Measurements from ENCODE around the gene SLC38A10. TPM values are rescaled to one million over a fixed set of nuclear protein-coding genes. Genes with fewer than 3 reads are reported as not detected.

The SLC38A10 gene
- total RNA-seq, 2 experiments from 2014 or later: 56.0 to 147 TPM

GRCh38 chr17:81196505-81197408 is 98.3 kb downstream of the SLC38A10 start:
- Histone ChIP-seq H4K20me1 (ENCODE audit: insufficient read depth, low read length) (no peaks in the 10 kb centered on the region), H3K4me1 (ENCODE audit: insufficient read depth, low read length, poor library complexity, severe bottlenecking) (peaks cover 7% of the 10 kb centered on the region), H2AFZ (ENCODE audit: low read length) (no peak overlapping the region), H3K27ac (ENCODE audit: low read depth, low read length, poor library complexity, severe bottlenecking) (no peak overlapping the region), H3K79me2 (ENCODE audit: insufficient read depth, low read depth, low read length) (no peaks in the 10 kb centered on the region), H3K4me2 (ENCODE audit: low read length) (no peak overlapping the region), H3K9me2 (ENCODE audit: insufficient read depth, low read length) (no peaks in the 10 kb centered on the region), H3K9me3 (ENCODE audit: low read length) (no peaks in the 10 kb centered on the region), H3K36me3 (ENCODE audit: insufficient read depth, low read length) (peaks cover 16% of the 10 kb centered on the region; the same call in 1 of the 2 replicates), H3K4me3 (ENCODE audit: low read depth, low read length, poor library complexity, severe bottlenecking) (no peak overlapping the region)
- POLR2A ChIA-PET: no interaction called here
- no peak for DNase-seq (ENCODE audit: low spot score)
- intact Hi-C loops (cut with micrococcal nuclease; ENCODE audit: unreplicated experiment): no loop called here
- CTCF ChIA-PET (ENCODE audit: unreplicated experiment): interaction anchor here (1.0 kb wide), 1 partner anchor 10 kb away, joined by 3 read pairs; no protein-coding TSS in a partner anchor
- TF ChIP-seq EZH2phosphoT487 (IDR thresholded peaks at IDR 0.05; ENCODE audit: borderline replicate concordance, low read depth, low read length) (no peak), CTCF (conservative IDR thresholded peaks at IDR 0.05; ENCODE audit: low read length) (no peak)
- no TSS peak for BruUV-seq (replicated peaks)

GRCh38 chr17:81195941-81196495 is 99.1 kb downstream of the SLC38A10 start:
- Histone ChIP-seq H3K79me2 (ENCODE audit: insufficient read depth, low read depth, low read length) (no peaks in the 10 kb centered on the region), H3K9me3 (ENCODE audit: low read length) (no peaks in the 10 kb centered on the region), H3K4me1 (ENCODE audit: insufficient read depth, low read length, poor library complexity, severe bottlenecking) (peaks cover under 1% of the 10 kb centered on the region), H3K27ac (ENCODE audit: low read depth, low read length, poor library complexity, severe bottlenecking) (no peak overlapping the region), H2AFZ (ENCODE audit: low read length) (no peak overlapping the region), H4K20me1 (ENCODE audit: insufficient read depth, low read length) (no peaks in the 10 kb centered on the region), H3K9me2 (ENCODE audit: insufficient read depth, low read length) (no peaks in the 10 kb centered on the region), H3K36me3 (ENCODE audit: insufficient read depth, low read length) (peaks cover 11% of the 10 kb centered on the region; the same call in 1 of the 2 replicates), H3K4me2 (ENCODE audit: low read length) (no peak overlapping the region), H3K4me3 (ENCODE audit: low read depth, low read length, poor library complexity, severe bottlenecking) (no peak overlapping the region)
- ChIA-PET POLR2A (no interaction called here), CTCF (ENCODE audit: unreplicated experiment) (interaction anchor here (1.0 kb wide), 1 partner anchor 11 kb away, joined by 3 read pairs; no protein-coding TSS in a partner anchor)
- no peak for TF ChIP-seq CTCF (conservative IDR thresholded peaks at IDR 0.05; ENCODE audit: low read length)
- no peak for TF ChIP-seq EZH2phosphoT487 (IDR thresholded peaks at IDR 0.05; ENCODE audit: borderline replicate concordance, low read depth, low read length)
- BruUV-seq (replicated peaks): no TSS peak
- intact Hi-C loops (cut with micrococcal nuclease; ENCODE audit: unreplicated experiment): no loop called here
- no peak for DNase-seq (ENCODE audit: low spot score)

Other genes starting within 250 kb of the SLC38A10 start
- gene PVALEF, start 129.8 kb downstream of the SLC38A10 start, total RNA-seq (2014; rRNA removed; shearing (Covaris generic)): not detected in 2 replicates
- gene PVALEF, start 129.8 kb downstream of the SLC38A10 start, total RNA-seq (2022): not detected in 2 replicates
- 0.03 TPM in 1 of 2 replicates, not detected in the other for gene AATK, start 129.1 kb downstream of the SLC38A10 start, total RNA-seq (2014; rRNA removed; shearing (Covaris generic))
- gene AATK, start 129.1 kb downstream of the SLC38A10 start, total RNA-seq (2022): not detected in 2 replicates
- gene CEP131, start 72.3 kb downstream of the SLC38A10 start, total RNA-seq (2014; rRNA removed; shearing (Covaris generic)): 32.9 and 35.0 TPM in 2 replicates
- gene CEP131, start 72.3 kb downstream of the SLC38A10 start, total RNA-seq (2022): 36.0 and 38.6 TPM in 2 replicates
- 29.7 and 46.4 TPM in 2 replicates for gene TEPSIN, start 56.3 kb downstream of the SLC38A10 start, total RNA-seq (2014; rRNA removed; shearing (Covaris generic))
- gene TEPSIN, start 56.3 kb downstream of the SLC38A10 start, total RNA-seq (2022): 75.3 and 78.9 TPM in 2 replicates
- 129 and 161 TPM in 2 replicates for gene NDUFAF8, start 56.0 kb downstream of the SLC38A10 start, total RNA-seq (2014; rRNA removed; shearing (Covaris generic))
- gene NDUFAF8, start 56.0 kb downstream of the SLC38A10 start, total RNA-seq (2022): 151 and 165 TPM in 2 replicates
- gene BAHCC1, start 100.2 kb upstream of the SLC38A10 start, total RNA-seq (2014; rRNA removed; shearing (Covaris generic)): 1.4 and 5.2 TPM in 2 replicates
- gene BAHCC1, start 100.2 kb upstream of the SLC38A10 start, total RNA-seq (2022): 5.5 and 5.7 TPM in 2 replicates
- 2,245 and 2,707 TPM in 2 replicates for gene ACTG1, start 217.5 kb upstream of the SLC38A10 start, total RNA-seq (2014; rRNA removed; shearing (Covaris generic))
- gene ACTG1, start 217.5 kb upstream of the SLC38A10 start, total RNA-seq (2022): 2,459 and 2,894 TPM in 2 replicates
- 1.3 and 1.6 TPM in 2 replicates for gene FSCN2, start 233.1 kb upstream of the SLC38A10 start, total RNA-seq (2014; rRNA removed; shearing (Covaris generic))
- gene FSCN2, start 233.1 kb upstream of the SLC38A10 start, total RNA-seq (2022): 4.3 and 6.7 TPM in 2 replicates

Measured in OCI-LY7 (cell line).